A673 (cell line): ENCODE measurements around the gene GPR156. TPM values are rescaled to one million over a fixed set of nuclear protein-coding genes. Genes with fewer than 3 reads are reported as not detected.

Experiments
- BruUV-seq: library from RNA; stranded (reverse); fragments of 400-500 nt; replicated peaks from 2 replicates; lab custom pipeline; 2021; lab: Mats Ljungman, UMichigan
- CTCF ChIA-PET: fragments of 300-600 bp; sonication (Branson Sonifier 250); formaldehyde crosslinking; loops from one replicate; lab custom pipeline; 2022; ENCODE audit warnings: antibody characterized with exemption; lab: Charles Lee
- POLR2A ChIA-PET: fragments of 300-600 bp; sonication (Branson Sonifier 250); formaldehyde crosslinking; loops from one replicate; lab custom pipeline; 2022; ENCODE audit warnings: antibody characterized with exemption; ENCODE audit not compliant: low non-redundant PET; lab: Charles Lee
- DNase-seq: peaks from one replicate; pipeline ENCODE4 v3.0.0-alpha.2; 2015; ENCODE audit warnings: low spot score
- H3K27ac ChIP-seq: fragments of 200-600 bp; sonication (generic); 2 replicates; pipeline ENCODE4 v1.5.1; 2016; ENCODE audit warnings: mixed run types, low read depth, mild to moderate bottlenecking, mixed read lengths, antibody characterized with exemption, low read length; ENCODE audit not compliant: poor library complexity, severe bottlenecking
- H3K27me3 ChIP-seq: fragments of 200-600 bp; sonication (generic); replicated peaks from 2 replicates; pipeline ENCODE4 v1.6.1; 2017; ENCODE audit warnings: mixed run types, low read depth, mild to moderate bottlenecking, mixed read lengths, antibody characterized with exemption, low read length; ENCODE audit not compliant: insufficient read depth, poor library complexity
- H3K36me3 ChIP-seq: fragments of 200-600 bp; sonication (generic); 2 replicates; pipeline ENCODE4 v1.6.1; 2016; ENCODE audit warnings: mixed run types, mild to moderate bottlenecking, mixed read lengths, antibody characterized with exemption, low read length; ENCODE audit not compliant: insufficient read depth, poor library complexity, severe bottlenecking
- H3K4me1 ChIP-seq: fragments of 200-600 bp; sonication (generic); 2 replicates; pipeline ENCODE4 v1.6.1; 2017; ENCODE audit warnings: mixed run types, mild to moderate bottlenecking, mixed read lengths, antibody characterized with exemption, low read length; ENCODE audit not compliant: insufficient read depth, poor library complexity, severe bottlenecking
- H3K4me3 ChIP-seq: fragments of 200-600 bp; sonication (generic); 2 replicates; pipeline ENCODE4 v1.5.1; 2016; ENCODE audit warnings: low read depth, mixed run types, mild to moderate bottlenecking, mixed read lengths, low read length; ENCODE audit not compliant: poor library complexity, severe bottlenecking
- H3K9me3 ChIP-seq: fragments of 200-600 bp; sonication (generic); 2 replicates; pipeline ENCODE4 v1.6.1; 2016; ENCODE audit warnings: mixed run types, low read depth, mild to moderate bottlenecking, mixed read lengths, antibody characterized with exemption, low read length; ENCODE audit not compliant: poor library complexity, severe bottlenecking
- EZH2 ChIP-seq: fragments of 200-600 bp; sonication (generic); IDR thresholded peaks from 2 replicates; pipeline ENCODE4 v1.6.1; 2017; ENCODE audit warnings: borderline replicate concordance, low read depth, mild to moderate bottlenecking, mixed read lengths, antibody characterized with exemption, low read length; ENCODE audit not compliant: poor library complexity, severe bottlenecking
- intact Hi-C: fragments of 100-400 bp; cut with micrococcal nuclease; formaldehyde crosslinking; loops from one replicate; pipeline ENCODE4 v1.10.0; 2022; ENCODE audit not compliant: unreplicated experiment
- total RNA-seq: library from RNA; stranded (reverse); gene quantifications from 2 replicates; pipeline ENCODE4 v1.2.3, GENCODE V29; 2021
- TF ChIP-seq, protein P1 (sequence below): fragments of 300-800, 200-600 bp; sonication (generic); conservative IDR thresholded peaks from 2 replicates; pipeline ENCODE4 v1.5.1; 2017; ENCODE audit warnings: low read depth, mild to moderate bottlenecking, antibody characterized with exemption, low read length, moderate library complexity, mixed read lengths

Gene GPR156
- total RNA-seq, 1 experiment from 2014 or later, result 0.62 TPM

- H3K36me3 ChIP-seq, result no peaks in the 10 kb centered on the region
- no peak overlapping the region for H3K27ac ChIP-seq
- ChIA-PET POLR2A (no interaction called here), CTCF (no interaction called here)
- H3K4me3 ChIP-seq, result no peak overlapping the region
- BruUV-seq, result no TSS peak
- no peak for TF ChIP-seq EZH2
- TF ChIP-seq, protein P1, sequence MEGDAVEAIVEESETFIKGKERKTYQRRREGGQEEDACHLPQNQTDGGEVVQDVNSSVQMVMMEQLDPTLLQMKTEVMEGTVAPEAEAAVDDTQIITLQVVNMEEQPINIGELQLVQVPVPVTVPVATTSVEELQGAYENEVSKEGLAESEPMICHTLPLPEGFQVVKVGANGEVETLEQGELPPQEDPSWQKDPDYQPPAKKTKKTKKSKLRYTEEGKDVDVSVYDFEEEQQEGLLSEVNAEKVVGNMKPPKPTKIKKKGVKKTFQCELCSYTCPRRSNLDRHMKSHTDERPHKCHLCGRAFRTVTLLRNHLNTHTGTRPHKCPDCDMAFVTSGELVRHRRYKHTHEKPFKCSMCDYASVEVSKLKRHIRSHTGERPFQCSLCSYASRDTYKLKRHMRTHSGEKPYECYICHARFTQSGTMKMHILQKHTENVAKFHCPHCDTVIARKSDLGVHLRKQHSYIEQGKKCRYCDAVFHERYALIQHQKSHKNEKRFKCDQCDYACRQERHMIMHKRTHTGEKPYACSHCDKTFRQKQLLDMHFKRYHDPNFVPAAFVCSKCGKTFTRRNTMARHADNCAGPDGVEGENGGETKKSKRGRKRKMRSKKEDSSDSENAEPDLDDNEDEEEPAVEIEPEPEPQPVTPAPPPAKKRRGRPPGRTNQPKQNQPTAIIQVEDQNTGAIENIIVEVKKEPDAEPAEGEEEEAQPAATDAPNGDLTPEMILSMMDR, result no peak
- no peaks in the 10 kb centered on the region for H3K27me3 ChIP-seq
- no peaks in the 10 kb centered on the region for H3K9me3 ChIP-seq
- DNase-seq, result no peak
- H3K4me1 ChIP-seq, result no peaks in the 10 kb centered on the region
- intact Hi-C loops, result loop anchor here (5.0 kb wide), 1 partner anchor 289 kb away; no protein-coding TSS in a partner anchor
These were observed 104.2 kb downstream of the GPR156 start for GRCh38 chr3:120180731-120181412.

DNA sequence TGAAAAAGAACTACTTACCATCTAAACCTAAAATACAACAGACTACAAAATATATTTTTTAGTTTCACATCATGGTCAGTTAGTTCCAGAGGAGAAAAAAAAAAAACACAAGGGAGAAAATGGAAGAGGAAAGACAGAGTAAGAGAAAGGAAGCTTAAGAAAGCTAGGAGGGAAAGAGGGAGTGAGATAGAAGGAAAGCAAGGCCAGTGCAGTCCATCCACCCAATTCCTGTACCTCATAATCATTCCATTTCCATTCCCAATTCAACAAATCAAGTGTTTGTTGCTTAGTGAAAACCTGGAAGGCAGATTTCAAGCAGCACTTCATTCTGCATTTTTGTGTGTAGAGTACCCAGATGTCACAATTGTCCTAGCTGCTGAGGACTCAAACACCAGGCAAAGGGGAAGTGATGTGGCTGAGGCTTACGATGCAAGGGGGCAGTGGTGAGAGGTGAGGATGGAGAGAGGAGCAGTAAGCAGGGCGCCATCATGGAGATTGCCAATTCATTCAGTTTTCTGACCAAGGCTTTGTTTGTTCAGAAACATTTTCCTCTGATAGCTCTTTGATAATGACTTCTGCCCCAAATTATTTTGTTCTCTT, 107.2 kb downstream of the GPR156 start:
- ChIA-PET POLR2A (no interaction called here), CTCF (no interaction called here)
- no peaks in the 10 kb centered on the region for H3K9me3 ChIP-seq
- no peaks in the 10 kb centered on the region for H3K36me3 ChIP-seq
- intact Hi-C loops, result no loop called here
- BruUV-seq, result no TSS peak
- H3K27me3 ChIP-seq, result no peaks in the 10 kb centered on the region
- no peak for TF ChIP-seq EZH2
- TF ChIP-seq, protein P1, result no peak
- H3K27ac ChIP-seq, result no peak overlapping the region
- no peak for DNase-seq
- no peaks in the 10 kb centered on the region for H3K4me1 ChIP-seq
- H3K4me3 ChIP-seq, result no peak overlapping the region

DNA sequence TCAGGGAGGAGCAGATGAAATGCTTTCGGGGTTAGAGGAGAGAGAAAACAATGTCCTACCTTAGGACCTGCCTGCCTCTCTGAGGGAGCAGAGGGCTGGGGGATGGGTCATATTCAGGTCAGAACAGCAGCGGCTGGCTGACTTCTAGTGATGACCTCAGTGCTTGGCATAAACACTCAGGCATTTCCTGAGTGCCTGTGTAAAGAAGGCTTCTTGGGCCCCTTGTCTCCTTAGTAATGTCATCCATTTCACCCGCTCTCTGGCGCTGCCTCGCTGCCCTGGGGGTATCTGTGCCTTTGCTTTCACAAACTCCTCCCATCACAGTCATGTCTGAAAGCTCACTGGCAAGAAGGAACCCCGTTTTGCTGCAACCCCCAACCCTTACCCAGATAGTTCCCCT, 107.9 kb downstream of the GPR156 start:
- POLR2A ChIA-PET, result no interaction called here
- peak; percentile 18 for DNase-seq
- no peak overlapping the region for H3K27ac ChIP-seq

More for the DNA sequence above, 107.9 kb downstream of the GPR156 start:
- CTCF ChIA-PET, result no interaction called here
- H3K36me3 ChIP-seq, result no peaks in the 10 kb centered on the region
- H3K27me3 ChIP-seq, result no peaks in the 10 kb centered on the region
- BruUV-seq, result no TSS peak
- no peak overlapping the region for H3K4me3 ChIP-seq
- TF ChIP-seq EZH2, result no peak
- TF ChIP-seq, protein P1, result no peak
- no peaks in the 10 kb centered on the region for H3K4me1 ChIP-seq
- intact Hi-C loops, result no loop called here
- H3K9me3 ChIP-seq, result no peaks in the 10 kb centered on the region
